Left cardiac atrium (tissue), 4 donors: Measurements from ENCODE around the gene ARHGEF26. TPM values are rescaled to one million over a fixed set of nuclear protein-coding genes. Genes with fewer than 3 reads are reported as not detected.
A peak's percentile ranks its signal among the peaks of the same experiment; 100 is the strongest.

ENCODE experiments used
- ATAC-seq, 2 donors: fragments of 200-7000 bp; cut with Tn5 transposase; one replicate each; pipeline ENCODE4 v1.9.1; 2020; ENCODE audit warnings: mild to moderate bottlenecking in 2 of 2, moderate library complexity in 2 of 2
- DNase-seq: peaks from one replicate; pipeline ENCODE4 v3.0.0-alpha.2; 2020
- intact Hi-C, 2 donors: fragments of 100-400 bp; cut with DNase I; formaldehyde crosslinking; loops; one replicate each; pipeline versions ENCODE4 v1.14.1 to v1.15.1; 2022 to 2023
- total RNA-seq, 2 donors: library from RNA; stranded (reverse); fragmentation: NEBNext Ultra II Directional; extraction: Animal tissue kit (Norgen Biotek cat#: 25700); gene quantifications; one replicate each; pipeline ENCODE4 v1.2.1, GENCODE V29; 2021
- donor health status: DM: no; HTN: yes; CAD: no.
- donor health status: DM: no; HTN: yes; CAD: no; lungs with severe emphysema.
- donor health status: DM: yes; HTN: yes; CAD: no.
- donor health status: Dilated cardiomyopathy.

ARHGEF26 gene
- total RNA-seq, 2 donors from 2014 or later = 5.2 to 5.6 TPM

DNA sequence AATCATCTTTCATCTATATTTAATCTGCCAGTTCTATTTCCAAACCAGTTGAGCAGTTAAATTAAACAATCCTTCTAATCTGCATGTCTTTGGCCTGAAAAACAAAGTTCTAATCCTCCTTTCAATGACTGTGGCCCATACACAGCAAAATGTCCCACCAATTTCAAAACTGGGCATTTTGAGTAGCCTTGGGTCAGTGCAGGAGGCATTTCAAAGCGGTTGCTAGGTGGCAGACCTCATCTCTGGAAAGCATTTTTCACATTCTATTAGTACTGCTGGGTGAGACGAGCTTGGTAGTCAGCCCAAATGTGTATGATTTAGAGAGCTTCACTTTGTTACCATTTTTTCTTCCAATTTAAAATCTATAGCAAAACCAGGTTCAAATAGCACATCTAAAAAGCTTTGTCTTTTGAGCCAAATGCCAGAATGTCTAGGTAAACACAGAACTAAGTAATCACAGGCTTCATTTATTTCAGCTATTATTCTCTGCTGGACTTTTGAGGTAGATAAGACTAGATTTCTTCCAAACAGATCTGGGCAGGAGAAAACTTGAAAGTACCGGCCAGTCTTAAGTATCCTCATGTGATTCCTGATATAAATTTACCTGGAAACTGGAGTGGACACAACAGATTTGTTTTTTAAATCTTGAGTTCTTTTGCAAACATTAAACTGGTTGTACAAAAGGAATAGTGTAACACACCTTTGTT lies 8.9 kb upstream of the ARHGEF26 start:
- ATAC-seq (peak in 1 of 2 donors; percentile 36), DNase-seq (no peak)
- intact Hi-C loops = no loop called here

DNA sequence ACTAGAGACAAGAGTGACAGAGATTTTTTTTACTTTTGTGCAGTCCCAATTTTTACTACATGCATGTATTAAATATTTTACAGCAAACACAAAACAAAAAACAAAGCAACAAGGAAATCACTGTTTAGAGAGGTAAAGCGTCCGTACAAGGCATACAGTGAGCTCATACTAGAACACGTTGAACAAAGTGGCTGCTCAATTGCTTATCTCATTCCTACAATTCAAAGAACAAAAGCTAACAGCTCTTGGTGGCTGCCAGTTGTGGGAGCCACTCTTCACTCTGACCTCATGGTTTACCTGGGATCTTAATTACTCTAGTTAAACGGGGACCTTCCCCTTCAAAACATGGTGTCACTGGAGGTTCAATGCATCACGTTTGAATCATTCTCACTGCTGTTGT lies 7.6 kb upstream of the ARHGEF26 start:
- no peak for DNase-seq
- intact Hi-C loops = no loop called here
- no peak for ATAC-seq

DNA sequence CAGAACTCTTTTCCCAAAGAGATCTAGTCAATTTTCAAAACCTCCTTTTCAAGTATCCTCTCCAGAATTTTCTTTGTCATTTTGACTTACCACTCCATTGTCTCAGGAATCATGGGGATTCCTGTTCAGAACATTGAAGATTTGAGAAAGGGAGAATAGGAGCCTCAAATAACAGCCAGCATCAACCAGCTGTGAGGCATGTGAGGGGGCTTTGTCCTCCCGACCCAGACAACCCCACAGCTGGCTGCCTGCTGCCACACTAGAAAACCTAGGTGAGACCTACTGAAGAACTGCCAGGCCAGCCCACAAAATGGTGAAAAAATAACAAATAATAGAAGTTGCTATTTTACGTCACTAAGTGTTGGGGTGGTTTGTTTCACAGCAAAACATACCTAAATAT lies 5.9 kb upstream of the ARHGEF26 start:
- DNase-seq (no peak), ATAC-seq (no peak)
- intact Hi-C loops = no loop called here

DNA sequence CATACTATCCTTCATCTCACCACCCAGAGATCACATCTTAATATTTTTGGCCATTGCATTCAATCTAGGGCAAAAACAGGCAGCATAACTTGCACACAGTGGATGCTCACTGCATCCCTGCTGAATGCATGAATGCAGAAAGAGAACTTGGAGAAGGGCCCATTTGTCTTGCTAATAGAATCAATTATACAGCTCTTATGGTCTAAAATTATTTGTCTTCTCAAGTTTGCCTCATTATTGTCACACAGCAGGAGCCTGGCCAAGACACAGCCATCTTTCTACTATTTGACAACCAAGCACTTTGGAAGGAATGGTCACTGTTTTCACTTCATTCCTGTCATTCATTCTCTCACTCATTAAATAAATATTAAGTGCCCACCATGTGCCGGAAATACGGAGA lies 1.2 kb upstream of the ARHGEF26 start:
- no peak for ATAC-seq
- intact Hi-C loops = no loop called here
- no peak for DNase-seq

DNA sequence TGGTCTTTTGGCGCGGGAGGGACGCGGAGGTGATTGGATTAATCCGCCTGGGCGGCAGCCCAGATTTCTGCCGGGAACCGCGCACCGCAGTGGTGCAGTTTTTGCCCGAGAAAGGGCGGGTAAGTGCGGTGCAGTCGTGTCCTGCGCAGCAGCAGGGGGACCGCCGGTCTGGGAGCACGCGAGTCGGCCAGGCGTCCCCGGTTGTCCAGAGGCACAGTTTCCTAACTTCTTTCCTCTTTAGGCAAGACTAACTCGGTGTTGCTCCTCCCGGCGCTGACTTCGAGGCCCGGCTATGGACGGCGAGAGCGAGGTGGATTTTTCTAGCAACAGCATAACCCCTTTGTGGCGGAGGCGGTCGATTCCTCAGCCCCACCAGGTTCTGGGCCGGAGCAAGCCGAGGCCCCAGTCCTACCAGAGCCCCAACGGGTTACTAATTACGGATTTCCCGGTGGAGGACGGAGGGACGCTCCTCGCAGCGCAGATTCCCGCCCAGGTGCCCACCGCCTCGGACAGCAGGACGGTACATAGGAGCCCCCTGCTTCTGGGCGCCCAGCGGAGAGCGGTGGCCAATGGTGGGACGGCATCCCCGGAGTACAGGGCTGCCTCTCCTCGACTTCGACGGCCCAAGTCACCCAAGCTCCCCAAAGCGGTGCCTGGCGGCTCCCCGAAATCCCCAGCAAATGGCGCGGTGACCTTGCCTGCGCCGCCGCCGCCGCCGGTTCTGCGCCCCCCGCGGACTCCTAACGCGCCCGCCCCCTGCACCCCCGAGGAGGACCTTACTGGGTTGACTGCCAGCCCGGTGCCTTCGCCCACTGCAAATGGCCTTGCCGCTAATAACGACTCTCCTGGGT lies 736 bp downstream of the ARHGEF26 start:
- peak; percentile 72 for ATAC-seq
- intact Hi-C loops = no loop called here

DNA sequence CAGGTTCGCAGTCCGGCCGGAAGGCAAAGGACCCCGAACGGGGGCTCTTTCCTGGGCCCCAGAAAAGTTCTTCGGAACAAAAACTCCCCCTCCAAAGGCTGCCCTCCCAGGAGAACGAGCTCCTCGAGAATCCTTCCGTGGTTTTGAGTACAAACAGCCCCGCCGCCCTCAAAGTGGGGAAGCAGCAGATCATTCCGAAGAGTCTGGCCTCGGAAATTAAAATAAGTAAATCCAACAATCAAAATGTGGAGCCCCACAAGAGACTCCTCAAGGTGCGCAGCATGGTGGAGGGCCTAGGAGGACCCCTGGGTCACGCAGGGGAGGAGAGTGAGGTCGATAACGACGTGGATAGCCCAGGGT lies 1.3 kb downstream of the ARHGEF26 start:
- intact Hi-C loops = no loop called here

More for the DNA sequence above, 736 bp downstream of the ARHGEF26 start:
- DNase-seq = peak; percentile 48

DNA sequence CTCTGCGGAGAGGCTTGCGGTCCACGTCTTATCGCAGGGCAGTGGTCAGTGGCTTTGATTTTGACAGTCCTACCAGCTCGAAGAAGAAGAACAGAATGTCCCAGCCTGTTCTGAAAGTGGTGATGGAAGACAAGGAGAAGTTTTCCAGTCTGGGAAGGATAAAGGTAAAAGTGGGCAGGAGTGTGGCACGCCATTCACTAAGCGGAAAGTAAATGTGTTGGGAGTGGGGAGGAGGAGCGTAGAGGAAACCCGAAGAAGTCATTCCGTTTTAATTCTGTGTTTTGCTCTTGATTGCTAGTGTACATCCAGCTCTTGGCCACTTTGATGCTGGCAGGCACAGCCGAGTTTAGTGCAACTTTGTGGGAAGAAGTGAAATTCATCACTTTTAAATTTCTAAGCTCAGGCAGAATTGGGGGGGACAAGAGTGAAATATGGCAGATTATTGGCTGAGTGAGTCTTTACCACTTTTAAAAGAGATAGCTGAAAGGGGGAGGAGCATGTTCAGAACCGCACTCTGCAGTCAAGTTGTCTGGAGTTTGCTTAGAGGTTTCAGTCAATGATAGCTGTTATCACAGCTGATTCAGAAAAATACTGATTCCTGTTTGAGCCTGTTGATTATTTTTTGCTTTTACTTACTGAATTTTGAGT lies 1.8 kb downstream of the ARHGEF26 start:
- ATAC-seq = peak; percentile 8 to 40
- intact Hi-C loops = no loop called here
- DNase-seq = no peak

More for the DNA sequence above, 1.3 kb downstream of the ARHGEF26 start:
- ATAC-seq (no peak), DNase-seq (no peak)

DNA sequence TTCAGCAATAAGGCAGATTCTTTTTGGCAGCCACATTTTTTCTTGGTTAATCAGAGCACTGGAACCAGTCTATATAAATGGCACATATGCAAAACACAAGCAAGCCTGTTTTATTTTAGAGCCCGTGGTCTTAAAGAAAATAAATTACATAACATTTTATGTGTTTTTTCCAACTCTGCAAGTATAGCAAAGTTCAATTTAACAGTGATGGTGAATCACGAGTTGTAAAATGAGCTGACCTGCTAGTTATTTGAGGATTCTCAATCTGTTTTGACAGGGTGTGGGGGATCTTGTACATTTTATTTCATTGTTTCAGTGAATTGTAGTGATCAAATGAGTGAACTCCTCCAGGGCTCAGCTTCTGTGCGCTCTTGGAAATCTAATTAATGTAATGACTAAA lies 2.7 kb downstream of the ARHGEF26 start:
- ATAC-seq (no peak), DNase-seq (no peak)
- intact Hi-C loops = no loop called here

DNA sequence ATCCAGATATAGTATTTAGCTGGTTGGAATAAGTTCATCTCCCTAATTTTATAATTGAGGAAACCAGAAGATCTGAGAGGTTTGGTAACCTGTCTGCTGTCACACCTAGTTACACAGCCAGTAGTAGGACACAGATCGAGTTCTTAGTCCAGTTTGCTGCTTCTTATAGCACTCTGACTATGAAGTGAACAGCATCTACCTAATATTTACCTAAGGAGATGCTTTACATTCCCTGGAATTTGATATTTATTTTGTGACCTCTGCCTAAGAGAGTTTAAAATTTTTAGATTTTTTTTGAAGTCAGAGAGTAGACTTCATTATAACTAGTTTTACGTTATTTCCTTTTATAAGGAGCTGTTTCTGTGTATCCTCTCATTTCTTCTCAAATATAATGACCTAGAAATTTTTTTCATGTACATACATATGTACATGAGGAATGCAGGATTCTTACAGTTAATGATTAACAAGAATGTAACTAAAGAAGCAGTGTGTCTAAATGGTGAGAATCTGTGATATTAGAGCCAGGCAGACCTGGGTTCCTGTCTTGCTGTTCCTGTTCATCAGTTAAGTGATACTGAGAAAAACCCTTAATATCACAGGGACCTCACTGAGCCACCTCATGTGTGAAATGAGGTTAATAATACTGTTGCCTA lies 4.3 kb downstream of the ARHGEF26 start:
- intact Hi-C loops = no loop called here
- DNase-seq = no peak
- ATAC-seq = no peak

DNA sequence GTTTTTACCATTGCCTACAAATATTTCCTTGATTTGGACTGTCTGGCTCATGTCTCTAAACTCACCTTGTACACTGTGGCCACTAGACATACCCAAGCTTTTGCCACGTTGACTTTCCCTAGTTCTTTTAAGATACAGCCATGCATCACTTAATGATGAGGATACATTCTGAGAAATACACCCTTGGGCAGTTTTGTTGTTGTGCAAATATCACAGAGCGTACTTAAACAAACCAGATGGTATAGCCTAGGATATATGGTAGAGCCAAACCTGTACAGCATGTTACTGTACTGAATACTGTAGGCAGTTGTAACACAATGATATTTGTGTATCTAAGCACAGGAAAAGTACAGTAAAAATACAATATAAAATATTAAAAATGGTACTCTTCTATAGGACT lies 5.5 kb downstream of the ARHGEF26 start:
- intact Hi-C loops = no loop called here
- DNase-seq = no peak
- ATAC-seq = no peak

DNA sequence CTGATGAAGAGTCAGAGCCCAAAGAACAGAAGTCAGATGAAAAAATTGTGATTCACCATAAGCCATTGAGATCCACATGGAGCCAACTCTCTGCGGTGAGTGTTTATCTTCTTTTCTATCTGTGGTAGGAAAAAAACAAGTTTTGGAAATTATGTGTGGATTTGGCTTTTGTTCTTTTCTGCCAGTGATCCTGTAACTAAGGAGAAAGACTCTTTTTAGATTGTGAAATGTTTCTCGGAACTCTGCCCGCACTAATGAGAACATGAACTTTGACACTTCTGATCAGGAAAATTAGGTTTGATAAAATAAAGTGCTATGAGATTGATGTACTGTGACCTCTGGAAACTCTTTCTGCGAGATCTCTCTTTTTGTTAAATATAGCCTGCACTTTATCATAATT lies 8.4 kb downstream of the ARHGEF26 start:
- ATAC-seq = no peak
- DNase-seq = no peak
- intact Hi-C loops = no loop called here

DNA sequence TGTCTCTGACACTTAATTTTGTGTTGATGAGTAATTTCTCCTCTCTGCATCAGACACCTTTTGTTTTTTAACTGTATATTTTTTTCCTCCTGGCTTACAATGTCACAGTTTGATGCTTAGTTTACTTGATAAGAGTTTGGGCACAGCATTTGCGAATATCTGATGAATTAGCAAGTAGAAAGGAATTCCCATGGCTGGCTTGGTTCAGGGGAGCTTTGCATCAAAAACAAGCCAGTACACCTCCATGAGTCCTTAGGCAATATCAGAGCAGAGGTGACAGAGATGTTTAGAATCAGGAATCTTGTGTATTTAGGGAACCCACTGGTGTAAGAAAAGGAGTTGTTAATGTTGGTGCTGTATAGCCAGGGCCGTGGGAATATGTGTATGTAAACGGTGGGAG lies 9.3 kb downstream of the ARHGEF26 start:
- intact Hi-C loops = no loop called here
- DNase-seq (no peak), ATAC-seq (no peak)

DNA sequence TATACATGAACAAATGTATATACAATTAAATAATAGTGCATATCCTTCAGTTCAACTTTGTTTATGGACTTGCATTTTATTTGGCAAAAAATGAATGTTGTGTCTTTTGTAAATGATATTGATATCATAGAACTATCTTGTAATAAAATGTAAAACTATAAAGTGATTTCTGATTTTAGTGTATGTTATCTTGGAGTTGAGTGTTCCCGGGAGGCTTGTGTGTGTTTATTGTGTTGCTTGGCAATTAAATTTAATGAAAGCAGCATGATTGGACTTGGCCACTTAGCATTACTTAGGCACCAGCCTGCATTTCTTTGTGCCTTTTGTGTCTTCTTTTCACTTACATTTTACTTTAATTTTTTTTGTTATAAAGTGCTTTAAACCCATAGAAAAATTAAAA lies 10.6 kb downstream of the ARHGEF26 start:
- intact Hi-C loops = no loop called here
- DNase-seq (no peak), ATAC-seq (no peak)

DNA sequence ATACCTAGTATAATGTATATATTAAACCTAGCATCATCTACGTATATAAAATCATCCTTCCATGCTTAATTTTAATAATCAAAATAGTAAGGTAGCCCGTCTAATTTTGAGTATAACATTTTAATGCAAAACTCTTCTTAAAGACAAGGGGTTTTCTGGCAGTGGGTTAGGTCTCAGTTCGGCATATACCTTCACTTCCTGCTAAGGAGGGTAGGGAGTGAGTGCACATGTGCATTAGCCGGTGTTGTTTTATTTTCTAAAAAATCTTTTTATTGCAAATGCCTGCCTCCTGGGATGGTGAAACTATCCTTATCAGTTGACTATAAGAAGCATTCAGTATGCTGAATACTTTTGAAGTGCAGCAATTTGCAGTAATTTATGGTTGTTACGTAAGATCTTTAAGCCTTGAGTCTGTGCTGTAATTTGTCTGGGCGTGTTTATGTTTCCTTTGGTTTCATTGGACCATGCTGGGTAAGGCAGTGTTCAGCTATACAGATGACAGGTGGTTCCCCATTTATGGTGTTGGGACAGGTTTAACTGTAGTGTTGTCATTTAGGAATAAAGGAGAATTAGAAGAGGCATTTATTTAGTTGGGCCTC lies 11.7 kb downstream of the ARHGEF26 start:
- peak in 1 of 2 donors; percentile 17 for ATAC-seq
- intact Hi-C loops = no loop called here
- no peak for DNase-seq

DNA sequence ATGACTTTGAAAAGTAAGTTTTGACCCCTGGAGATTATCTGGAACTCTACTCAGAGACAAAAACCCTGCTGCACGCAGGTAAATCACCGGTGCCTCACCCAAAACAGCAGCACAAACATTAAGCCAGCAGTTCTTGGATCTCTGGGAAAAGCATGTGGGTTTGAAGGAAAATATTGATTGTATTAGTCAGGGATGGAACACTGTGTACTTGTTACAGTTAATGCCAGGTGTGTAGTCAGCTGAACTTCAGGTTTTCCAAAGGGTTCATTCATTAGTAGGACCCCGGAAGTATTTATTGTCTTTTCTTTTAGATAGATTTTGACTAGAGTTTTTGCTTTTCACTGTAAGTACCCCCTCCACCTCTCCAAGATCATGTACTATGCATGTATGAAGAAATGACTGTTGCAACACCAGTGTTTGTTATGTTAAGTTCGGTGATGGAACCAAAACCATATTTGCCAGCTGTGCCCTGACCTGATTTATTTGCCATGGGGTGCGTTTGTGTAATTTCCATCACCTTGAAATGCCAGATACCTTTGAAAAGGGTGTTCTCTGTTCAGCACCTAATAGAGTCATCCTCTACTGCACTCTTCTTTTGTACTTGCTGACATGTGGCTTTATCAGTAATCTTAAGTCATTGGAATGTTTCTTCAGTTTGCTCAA lies 14.5 kb downstream of the ARHGEF26 start:
- ATAC-seq (peak in 1 of 2 donors; percentile 30), DNase-seq (no peak)
- intact Hi-C loops = no loop called here

DNA sequence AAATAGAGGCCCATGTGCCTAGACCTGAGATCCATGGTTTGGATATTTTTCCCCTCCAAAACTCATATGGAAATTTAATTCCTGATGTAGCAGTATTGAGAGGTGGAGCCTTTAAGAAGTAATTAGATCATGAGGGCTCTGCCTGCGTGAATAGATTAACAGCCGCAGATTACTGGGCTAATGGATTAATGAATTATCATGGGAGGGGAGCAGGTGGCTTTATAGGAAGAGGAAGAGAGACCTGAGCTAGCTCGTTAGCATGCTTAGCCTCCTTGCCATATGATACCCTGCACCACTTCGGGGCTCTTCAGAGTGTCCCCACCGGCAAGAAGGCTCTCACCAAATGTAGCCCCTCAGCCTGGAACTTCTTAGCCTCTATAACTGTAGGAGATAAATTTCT lies 15.8 kb downstream of the ARHGEF26 start:
- no peak for DNase-seq
- intact Hi-C loops = no loop called here
- ATAC-seq = no peak

DNA sequence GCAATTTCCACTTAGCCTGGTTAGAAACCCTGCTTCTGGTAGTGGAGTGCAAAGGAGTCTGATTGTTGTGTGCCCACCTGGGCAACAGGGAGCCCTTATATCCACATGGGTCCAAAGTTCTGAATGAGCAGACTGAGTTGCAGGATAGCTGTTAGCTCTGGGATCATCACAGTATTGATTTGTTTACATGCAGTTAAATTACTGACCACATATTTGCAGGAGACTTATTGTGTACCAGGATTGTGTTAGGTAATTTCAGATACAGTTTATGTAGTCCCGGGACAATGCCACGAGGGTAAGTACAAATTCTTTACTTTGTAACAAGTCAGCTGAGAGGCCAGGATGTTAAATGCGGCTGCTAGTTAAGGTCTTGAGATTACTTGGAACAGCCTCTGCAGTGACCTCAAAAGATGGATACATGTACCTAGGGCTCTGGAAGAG lies 18.8 kb downstream of the ARHGEF26 start:
- no peak for ATAC-seq
- intact Hi-C loops = no loop called here
- DNase-seq = no peak

DNA sequence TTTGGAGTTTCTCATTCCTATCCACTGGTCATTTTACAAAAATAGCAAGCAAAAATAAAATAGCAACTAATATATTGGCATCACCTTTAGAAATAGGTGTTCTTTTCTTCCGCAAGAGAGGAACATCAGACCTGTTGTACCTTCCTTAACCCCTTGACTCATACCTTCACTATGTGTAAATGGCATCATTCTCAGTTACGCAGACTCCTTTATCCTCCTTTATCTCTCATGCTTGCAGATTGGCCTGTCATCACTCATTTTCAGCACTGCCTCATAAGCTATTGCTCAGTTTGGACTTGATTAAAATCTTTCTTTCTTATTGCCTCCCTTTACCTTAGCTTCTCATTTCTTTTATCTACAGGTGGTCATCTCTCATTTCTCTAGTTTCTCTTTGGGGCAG lies 21.4 kb downstream of the ARHGEF26 start:
- DNase-seq (no peak), ATAC-seq (peak in 1 of 2 donors; percentile 97)
- intact Hi-C loops = no loop called here

DNA sequence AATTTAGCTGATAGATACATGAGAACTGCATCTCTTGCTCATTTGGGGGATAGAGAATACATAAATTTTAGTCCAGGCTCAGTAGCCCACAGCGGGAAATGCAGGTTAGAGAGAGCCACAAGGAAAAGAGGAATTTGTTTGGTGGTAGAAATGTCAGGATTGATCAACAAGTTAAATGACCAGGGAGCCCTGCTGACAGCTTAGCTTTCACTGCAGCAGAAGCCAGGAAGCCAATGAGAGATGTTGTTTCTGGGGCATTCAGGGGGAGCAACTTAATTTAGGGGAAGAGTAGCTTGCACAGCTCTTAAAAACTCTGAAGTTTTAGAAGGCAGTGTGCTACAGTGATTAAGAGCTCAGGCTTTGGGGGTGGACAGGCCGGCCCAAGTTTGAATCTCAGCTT lies 22.7 kb downstream of the ARHGEF26 start:
- ATAC-seq = no peak
- DNase-seq = no peak
- intact Hi-C loops = no loop called here
